ENCODE results near the gene DTD1. TPM values are rescaled to one million over a fixed set of nuclear protein-coding genes. Genes with fewer than 3 reads are reported as not detected.

DTD1 gene
- total RNA-seq, 1 experiment from 2014 or later: 62.8 TPM

DNA sequence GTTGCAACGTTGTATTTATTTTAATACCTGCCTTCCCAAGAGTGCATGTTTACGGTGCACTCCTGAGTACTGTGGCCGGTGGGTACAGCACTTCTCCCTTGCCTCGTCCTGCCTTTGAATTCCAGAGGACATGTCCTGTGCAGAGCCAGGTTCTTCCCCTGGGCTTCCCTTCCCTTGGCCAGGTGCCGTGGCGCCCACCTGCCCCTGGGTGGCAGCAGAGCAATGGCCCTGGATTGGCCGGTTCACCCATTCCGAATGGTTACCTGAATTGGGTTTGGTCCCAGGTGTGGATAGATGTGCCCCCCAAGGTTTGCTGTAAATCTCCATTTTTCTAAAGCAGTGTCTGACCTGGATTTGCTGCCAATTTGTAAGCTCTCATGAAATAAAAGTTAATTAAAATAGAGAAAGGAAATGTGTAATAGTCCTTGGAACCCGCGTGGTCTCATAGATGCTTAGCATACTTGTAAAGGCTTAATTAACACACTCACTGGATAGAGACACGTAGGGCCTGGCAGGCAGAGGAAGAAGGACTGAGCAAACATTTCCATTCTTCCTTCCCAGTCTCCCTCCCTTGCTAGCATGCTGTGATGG lies 40.6 kb downstream of the DTD1 start:
- no peaks in the 10 kb centered on the region; the same call in 1 of the 2 replicates for H4K20me1 ChIP-seq (ENCODE audit: insufficient read depth)
- H3K9me3 ChIP-seq (ENCODE audit: insufficient read depth, low read depth): no peaks in the 10 kb centered on the region
- ChIA-PET CTCF (no interaction called here), POLR2A (ENCODE audit: unreplicated experiment) (no interaction called here)
- no peaks in the 10 kb centered on the region for H3K9me2 ChIP-seq (ENCODE audit: insufficient read depth)
- H3K4me1 ChIP-seq (replicated peaks; ENCODE audit: insufficient read depth): no peaks in the 10 kb centered on the region
- no peaks in the 10 kb centered on the region for H3K27me3 ChIP-seq (ENCODE audit: insufficient read depth, low read depth)
- no peak overlapping the region for H3K4me3 ChIP-seq
- no peak overlapping the region for H2AFZ ChIP-seq
- no peaks in the 10 kb centered on the region for H3K79me2 ChIP-seq (ENCODE audit: low read depth)
- intact Hi-C loops (cut with micrococcal nuclease; ENCODE audit: unreplicated experiment): no loop called here
- no TSS peak for BruUV-seq (replicated peaks)
- no peak overlapping the region for H3K27ac ChIP-seq
- no peaks in the 10 kb centered on the region for H3K36me3 ChIP-seq (ENCODE audit: low read depth)
- no peaks in the 10 kb centered on the region for H3F3A ChIP-seq (ENCODE audit: insufficient read depth, low read depth)
- TF ChIP-seq, protein P1, sequence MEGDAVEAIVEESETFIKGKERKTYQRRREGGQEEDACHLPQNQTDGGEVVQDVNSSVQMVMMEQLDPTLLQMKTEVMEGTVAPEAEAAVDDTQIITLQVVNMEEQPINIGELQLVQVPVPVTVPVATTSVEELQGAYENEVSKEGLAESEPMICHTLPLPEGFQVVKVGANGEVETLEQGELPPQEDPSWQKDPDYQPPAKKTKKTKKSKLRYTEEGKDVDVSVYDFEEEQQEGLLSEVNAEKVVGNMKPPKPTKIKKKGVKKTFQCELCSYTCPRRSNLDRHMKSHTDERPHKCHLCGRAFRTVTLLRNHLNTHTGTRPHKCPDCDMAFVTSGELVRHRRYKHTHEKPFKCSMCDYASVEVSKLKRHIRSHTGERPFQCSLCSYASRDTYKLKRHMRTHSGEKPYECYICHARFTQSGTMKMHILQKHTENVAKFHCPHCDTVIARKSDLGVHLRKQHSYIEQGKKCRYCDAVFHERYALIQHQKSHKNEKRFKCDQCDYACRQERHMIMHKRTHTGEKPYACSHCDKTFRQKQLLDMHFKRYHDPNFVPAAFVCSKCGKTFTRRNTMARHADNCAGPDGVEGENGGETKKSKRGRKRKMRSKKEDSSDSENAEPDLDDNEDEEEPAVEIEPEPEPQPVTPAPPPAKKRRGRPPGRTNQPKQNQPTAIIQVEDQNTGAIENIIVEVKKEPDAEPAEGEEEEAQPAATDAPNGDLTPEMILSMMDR (conservative IDR thresholded peaks at IDR 0.05): peak; percentile 71
- TF ChIP-seq EZH2 (IDR thresholded peaks at IDR 0.05; ENCODE audit: low read depth): no peak
- no peak overlapping the region for H3K4me2 ChIP-seq
- DNase-seq: peak in 1 of 2 experiments; percentile 33

DNA sequence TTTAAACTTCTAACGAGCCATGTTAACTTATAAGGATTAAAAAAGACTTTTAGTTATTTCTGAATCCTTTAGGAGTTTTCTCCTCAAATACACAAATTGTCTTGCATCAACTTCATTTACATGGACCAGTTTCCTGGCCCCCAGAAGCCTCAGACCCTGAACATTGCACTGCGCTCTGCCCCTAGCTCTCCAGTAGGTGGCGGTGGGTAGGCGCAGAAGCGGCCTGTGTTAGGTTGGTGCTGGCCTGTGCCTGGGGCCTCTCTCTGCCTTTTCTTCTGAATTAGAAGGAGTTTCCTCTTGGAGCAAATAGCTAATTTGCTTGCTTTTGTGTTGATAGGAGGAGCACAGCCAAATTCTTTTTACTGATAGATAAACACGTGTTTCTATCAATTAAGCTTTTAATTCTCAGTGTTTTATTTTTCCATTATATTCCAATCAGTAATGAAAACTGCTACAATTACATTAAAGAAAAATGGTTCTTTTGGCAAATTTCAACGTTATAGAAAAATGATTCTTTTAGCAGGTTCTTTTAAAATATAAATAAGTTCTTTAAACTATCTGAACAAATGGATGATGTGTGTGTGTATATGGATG lies 44.4 kb downstream of the DTD1 start:
- Histone ChIP-seq H3K9me3 (ENCODE audit: insufficient read depth, low read depth) (no peaks in the 10 kb centered on the region), H3F3A (ENCODE audit: insufficient read depth, low read depth) (no peaks in the 10 kb centered on the region), H3K36me3 (ENCODE audit: low read depth) (no peaks in the 10 kb centered on the region), H3K4me2 (no peak overlapping the region), H2AFZ (no peak overlapping the region), H3K27me3 (ENCODE audit: insufficient read depth, low read depth) (no peaks in the 10 kb centered on the region), H3K9me2 (ENCODE audit: insufficient read depth) (no peaks in the 10 kb centered on the region), H3K4me3 (no peak overlapping the region), H3K79me2 (ENCODE audit: low read depth) (no peaks in the 10 kb centered on the region), H3K4me1 (replicated peaks; ENCODE audit: insufficient read depth) (no peaks in the 10 kb centered on the region), H4K20me1 (ENCODE audit: insufficient read depth) (no peaks in the 10 kb centered on the region; the same call in 1 of the 2 replicates), H3K27ac (no peak overlapping the region)
- no TSS peak for BruUV-seq (replicated peaks)
- ChIA-PET POLR2A (ENCODE audit: unreplicated experiment) (no interaction called here), CTCF (no interaction called here)
- intact Hi-C loops (cut with micrococcal nuclease; ENCODE audit: unreplicated experiment): loop anchor here (5.0 kb wide), 1 partner anchor 1030 kb away; no protein-coding TSS in a partner anchor
- TF ChIP-seq, protein P1 (conservative IDR thresholded peaks at IDR 0.05): peak; percentile 95
- no peak for TF ChIP-seq EZH2 (IDR thresholded peaks at IDR 0.05; ENCODE audit: low read depth)
- DNase-seq: peak in 1 of 2 experiments; percentile 57

DNA sequence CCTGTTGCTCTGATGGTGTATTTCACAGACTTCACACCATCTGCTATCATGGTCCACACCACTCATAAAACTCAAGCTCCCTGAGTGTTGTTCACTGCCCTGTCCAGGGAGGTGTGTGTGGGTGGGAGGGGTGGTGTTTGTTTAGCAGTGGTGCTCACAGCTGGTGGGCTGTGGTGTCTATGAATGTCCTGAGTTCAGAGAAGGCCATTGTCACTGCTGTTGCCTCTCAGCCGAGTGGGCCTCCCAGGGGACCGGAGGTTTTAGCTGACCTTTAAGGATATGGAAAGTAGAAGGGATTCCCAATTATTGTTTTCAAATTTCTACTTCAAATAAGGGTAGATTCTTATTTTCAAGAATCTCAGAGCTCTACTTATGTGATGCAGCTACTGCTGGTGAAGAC lies 45.6 kb downstream of the DTD1 start:
- no peak for DNase-seq
- Histone ChIP-seq H3K9me2 (ENCODE audit: insufficient read depth) (no peaks in the 10 kb centered on the region), H4K20me1 (ENCODE audit: insufficient read depth) (no peaks in the 10 kb centered on the region; the same call in 1 of the 2 replicates), H3K36me3 (ENCODE audit: low read depth) (no peaks in the 10 kb centered on the region), H2AFZ (no peak overlapping the region), H3K4me1 (replicated peaks; ENCODE audit: insufficient read depth) (no peaks in the 10 kb centered on the region), H3K4me3 (no peak overlapping the region), H3K79me2 (ENCODE audit: low read depth) (no peaks in the 10 kb centered on the region), H3K27ac (no peak overlapping the region), H3K4me2 (no peak overlapping the region), H3F3A (ENCODE audit: insufficient read depth, low read depth) (no peaks in the 10 kb centered on the region), H3K9me3 (ENCODE audit: insufficient read depth, low read depth) (no peaks in the 10 kb centered on the region), H3K27me3 (ENCODE audit: insufficient read depth, low read depth) (no peaks in the 10 kb centered on the region)
- intact Hi-C loops (cut with micrococcal nuclease; ENCODE audit: unreplicated experiment): loop anchor here (5.0 kb wide), 1 partner anchor 1029 kb away; no protein-coding TSS in a partner anchor
- no TSS peak for BruUV-seq (replicated peaks)
- CTCF ChIA-PET: no interaction called here
- TF ChIP-seq, protein P1 (conservative IDR thresholded peaks at IDR 0.05): no peak
- TF ChIP-seq EZH2 (IDR thresholded peaks at IDR 0.05; ENCODE audit: low read depth): no peak
- POLR2A ChIA-PET (ENCODE audit: unreplicated experiment): no interaction called here

Measured in PC-9 (cell line).